KOPT-K1 (cell line): ENCODE measurements around the gene KY.

Source experiments
- H3K27ac ChIP-seq: fragments of 200-600 bp; sonication (generic); 2 replicates; pipeline ENCODE4 v1.5.1; 2016; ENCODE audit warnings: antibody characterized with exemption, mild to moderate bottlenecking, low read depth, low read length; ENCODE audit not compliant: poor library complexity, severe bottlenecking
- H3K36me3 ChIP-seq: fragments of 200-600 bp; sonication (generic); 2 replicates; pipeline ENCODE4 v1.5.1; 2017; ENCODE audit warnings: antibody characterized with exemption, mild to moderate bottlenecking, low read length, moderate library complexity; ENCODE audit not compliant: insufficient read depth
- H3K9me3 ChIP-seq: fragments of 200-600 bp; sonication (generic); 2 replicates; pipeline ENCODE4 v1.5.1; 2017; ENCODE audit warnings: antibody characterized with exemption, low read length, mild to moderate bottlenecking; ENCODE audit not compliant: insufficient read depth, poor library complexity, severe bottlenecking

The KY gene

DNA sequence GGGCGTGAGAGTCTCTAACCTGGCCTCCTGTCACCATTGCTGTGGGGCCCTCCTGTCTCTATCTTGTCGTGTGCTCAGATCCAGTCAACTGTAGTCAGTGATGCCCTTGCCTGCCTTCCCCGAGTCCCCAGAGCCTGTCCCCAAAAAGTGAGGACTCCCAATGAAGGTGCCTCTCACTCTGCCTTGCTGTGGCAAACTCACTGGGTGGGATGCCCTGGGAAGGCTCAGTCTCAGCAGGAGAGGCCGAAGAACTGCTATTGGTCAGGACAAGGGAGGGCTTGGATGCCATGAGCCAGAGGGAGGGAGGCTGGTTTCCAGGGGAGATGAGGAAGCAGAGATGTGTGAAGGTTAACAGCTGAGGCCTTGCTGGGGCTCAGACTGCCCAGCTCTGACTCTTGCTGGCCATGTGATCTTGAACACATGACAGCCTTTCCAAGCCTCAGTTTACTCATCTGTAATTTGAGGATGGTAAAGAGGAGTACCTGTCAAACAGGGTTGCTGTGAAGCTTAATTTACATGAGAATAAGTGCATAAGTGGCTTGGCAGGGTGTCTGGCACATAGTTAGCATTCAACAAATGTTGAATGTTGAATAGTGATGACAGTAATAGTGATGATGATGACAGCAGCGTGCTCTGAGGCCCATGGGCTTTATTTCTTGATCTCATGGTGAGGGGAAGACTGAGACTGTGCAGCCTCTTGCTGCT is 8.2 kb downstream of the KY start:
- H3K9me3 ChIP-seq = no peaks in the 10 kb centered on the region
- no peaks in the 10 kb centered on the region for H3K36me3 ChIP-seq
- no peak overlapping the region for H3K27ac ChIP-seq

GRCh38 chr3:134641671-134642300 is 9.0 kb downstream of the KY start:
- H3K36me3 ChIP-seq = no peaks in the 10 kb centered on the region

GRCh38 chr3:134640872-134641470 is 9.9 kb downstream of the KY start:
- Histone ChIP-seq H3K36me3 (no peaks in the 10 kb centered on the region), H3K9me3 (no peaks in the 10 kb centered on the region), H3K27ac (no peak overlapping the region)

More at GRCh38 chr3:134641671-134642300, 9.0 kb downstream of the KY start:
- H3K9me3 ChIP-seq = no peaks in the 10 kb centered on the region
- H3K27ac ChIP-seq = no peak overlapping the region

- no peak overlapping the region for H3K27ac ChIP-seq
- no peaks in the 10 kb centered on the region for H3K9me3 ChIP-seq
- no peaks in the 10 kb centered on the region for H3K36me3 ChIP-seq
These were observed 10.4 kb downstream of the KY start for GRCh38 chr3:134640378-134640777.

- Histone ChIP-seq H3K9me3 (no peaks in the 10 kb centered on the region), H3K27ac (no peak overlapping the region), H3K36me3 (no peaks in the 10 kb centered on the region)
These were observed 12.3 kb downstream of the KY start for GRCh38 chr3:134638385-134639030.

DNA sequence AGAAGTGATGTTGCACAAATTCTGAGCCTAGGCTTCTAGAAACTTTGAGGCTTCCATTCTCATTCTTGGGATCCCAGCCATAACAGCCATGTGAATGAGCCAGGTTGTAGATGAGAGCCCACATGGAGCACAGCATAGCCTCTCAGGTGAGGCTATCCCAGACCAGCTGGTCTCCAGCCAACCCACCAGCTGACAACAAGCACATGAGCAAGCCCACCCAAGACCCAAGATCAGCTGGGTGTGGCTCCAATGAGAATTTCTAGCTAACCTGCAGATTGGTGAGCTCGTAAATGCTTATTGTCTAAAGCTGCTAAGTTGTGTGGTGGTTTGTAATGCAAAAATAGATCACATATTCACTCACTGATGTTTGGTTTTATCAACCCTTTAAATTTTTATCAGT is 14.4 kb downstream of the KY start:
- H3K36me3 ChIP-seq = no peaks in the 10 kb centered on the region
- H3K9me3 ChIP-seq = peaks cover 3% of the 10 kb centered on the region
- no peak overlapping the region for H3K27ac ChIP-seq

GRCh38 chr3:134630506-134630905 is 20.3 kb downstream of the KY start:
- Histone ChIP-seq H3K36me3 (no peaks in the 10 kb centered on the region), H3K27ac (no peak overlapping the region), H3K9me3 (peaks cover 18% of the 10 kb centered on the region)

DNA sequence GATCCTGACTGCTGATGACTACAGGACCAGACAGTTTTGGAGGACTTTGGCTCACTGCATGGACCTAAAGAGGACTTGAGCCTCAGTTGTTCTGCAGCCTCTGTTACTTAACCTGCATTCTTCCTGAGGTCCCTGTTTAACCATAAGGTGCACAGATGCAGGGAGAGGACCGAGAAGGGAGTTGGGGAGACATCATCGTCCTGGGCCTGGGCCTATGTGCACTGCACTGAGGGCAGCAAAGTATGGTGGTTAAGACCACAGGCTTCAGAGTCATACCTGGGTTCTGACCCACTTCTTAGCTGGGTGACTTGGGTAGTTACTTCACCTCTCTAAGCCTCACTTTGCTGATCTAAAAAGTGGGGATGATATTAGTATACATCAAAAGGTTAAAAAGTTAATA is 21.9 kb downstream of the KY start:
- no peak overlapping the region for H3K27ac ChIP-seq
- H3K9me3 ChIP-seq = peaks cover 18% of the 10 kb centered on the region
- H3K36me3 ChIP-seq = no peaks in the 10 kb centered on the region

GRCh38 chr3:134627831-134628230 is 23.0 kb downstream of the KY start:
- H3K9me3 ChIP-seq = peaks cover 18% of the 10 kb centered on the region
- H3K36me3 ChIP-seq = no peaks in the 10 kb centered on the region
- H3K27ac ChIP-seq = no peak overlapping the region

DNA sequence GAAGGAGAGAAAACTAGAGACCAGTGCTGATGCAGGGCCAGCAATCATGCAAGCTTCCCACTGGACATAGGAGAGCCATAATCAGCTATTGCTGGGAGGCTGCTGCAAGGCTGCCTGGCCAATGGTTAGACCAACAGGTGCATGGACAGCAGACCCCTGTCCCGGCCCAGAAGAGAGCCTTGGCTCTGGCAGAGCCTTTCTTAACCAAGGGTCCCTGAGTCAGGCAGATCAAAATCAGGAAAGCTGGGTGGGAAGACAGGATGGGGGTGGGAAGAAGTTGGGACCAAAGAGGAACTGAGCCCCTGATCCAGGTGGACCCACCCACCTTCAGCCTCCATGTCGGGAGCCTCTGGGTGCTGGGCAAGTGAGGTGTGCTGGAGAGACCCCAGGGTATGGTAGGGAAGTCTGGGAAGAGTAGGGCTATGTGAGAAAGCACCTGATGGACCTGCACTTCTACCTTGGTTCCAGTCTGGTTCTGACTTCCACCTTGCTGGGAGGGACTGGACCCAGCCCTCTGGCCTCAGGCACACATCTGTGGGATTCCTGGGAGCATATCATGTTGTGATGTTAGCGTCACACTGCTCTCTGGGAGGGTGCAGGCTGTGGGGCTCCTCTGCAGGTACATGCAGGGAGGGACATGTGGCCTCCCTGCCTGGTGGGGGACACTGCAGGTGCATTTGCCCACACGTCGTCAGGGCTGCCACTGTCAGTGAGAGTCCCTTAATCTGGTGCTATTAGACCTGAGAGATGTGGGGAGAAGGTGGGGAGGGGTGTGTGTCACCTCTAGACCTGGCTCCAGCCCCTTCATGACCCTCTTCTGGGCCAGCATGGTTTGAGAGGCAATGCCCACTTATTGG is 24.7 kb downstream of the KY start:
- peaks cover 13% of the 10 kb centered on the region for H3K9me3 ChIP-seq

DNA sequence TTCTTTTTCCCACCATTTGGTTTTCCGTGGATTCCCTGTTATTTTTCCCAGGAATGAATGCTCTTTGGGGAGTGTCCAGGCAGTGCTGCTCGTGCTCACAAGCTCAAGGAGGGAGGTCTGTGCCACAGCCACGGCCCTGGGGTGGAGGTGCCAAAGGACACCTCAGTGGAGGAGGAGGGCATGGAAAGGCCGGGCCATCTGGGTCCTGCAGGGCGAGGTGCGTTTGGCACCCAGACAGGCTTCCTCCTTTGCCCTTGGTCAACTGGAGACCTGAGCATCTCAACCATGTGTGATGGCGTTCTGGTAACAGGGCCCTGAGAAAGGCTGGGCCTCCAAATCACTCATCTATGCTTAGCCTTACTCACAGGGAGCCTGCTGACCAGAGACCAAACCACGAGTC is 25.4 kb downstream of the KY start:
- peaks cover 7% of the 10 kb centered on the region for H3K9me3 ChIP-seq
- no peak overlapping the region for H3K27ac ChIP-seq
- no peaks in the 10 kb centered on the region for H3K36me3 ChIP-seq

More for the DNA sequence above, 24.7 kb downstream of the KY start:
- H3K27ac ChIP-seq = no peak overlapping the region
- H3K36me3 ChIP-seq = no peaks in the 10 kb centered on the region

GRCh38 chr3:134624537-134625287 is 26.1 kb downstream of the KY start:
- H3K9me3 ChIP-seq = no peaks in the 10 kb centered on the region
- H3K36me3 ChIP-seq = no peaks in the 10 kb centered on the region

GRCh38 chr3:134623615-134624245 is 27.1 kb downstream of the KY start:
- H3K9me3 ChIP-seq = no peaks in the 10 kb centered on the region
- H3K27ac ChIP-seq = no peak overlapping the region
- H3K36me3 ChIP-seq = no peaks in the 10 kb centered on the region

More at GRCh38 chr3:134624537-134625287, 26.1 kb downstream of the KY start:
- H3K27ac ChIP-seq = no peak overlapping the region
